Gastrocnemius medialis (tissue), 4 donors: ENCODE measurements around the gene HES4.
A peak's percentile ranks its signal among the peaks of the same experiment; 100 is the strongest.

Source experiments
- CTCF ChIP-seq, 5 experiments: fragments of 450-650 bp in 3 of 5; fragments of 200-600 bp in 2 of 5; sonication (generic) in 2 of 5; IDR thresholded peaks in 4 of 5; conservative IDR thresholded peaks in 1 of 5; 1 replicate in 4 of 5; 2 replicates in 1 of 5; pipeline ENCODE4 v1.5.1; 2016 to 2019; ENCODE audit warnings: antibody characterized with exemption in 5 of 5, mild to moderate bottlenecking in 3 of 5, moderate library complexity in 3 of 5
- POLR2A ChIP-seq, 2 donors: fragments of 450-650 bp; IDR thresholded peaks; one replicate each; pipeline ENCODE4 v1.6.1; 2017; ENCODE audit warnings: antibody characterized with exemption in 2 of 2, mild to moderate bottlenecking in 2 of 2, moderate library complexity in 2 of 2

- TF ChIP-seq CTCF (IDR thresholded peaks at IDR 0.05 in 4 of 5, conservative IDR thresholded peaks at IDR 0.05 in 1 of 5) (peak in 2 of 5 experiments; percentile 16 to 25), POLR2A (IDR thresholded peaks at IDR 0.05) (peak; percentile 95)
Observed at GRCh38 chr1:980602-981395, 19.1 kb downstream of the HES4 start.
